ENCODE measurements around the gene ENDOD1. TPM values are rescaled to one million over a fixed set of nuclear protein-coding genes. Genes with fewer than 3 reads are reported as not detected.

The ENDOD1 gene
- total and polyA plus RNA-seq, 9 donors = 18.9 to 60.8 (median 34.3) TPM

DNA sequence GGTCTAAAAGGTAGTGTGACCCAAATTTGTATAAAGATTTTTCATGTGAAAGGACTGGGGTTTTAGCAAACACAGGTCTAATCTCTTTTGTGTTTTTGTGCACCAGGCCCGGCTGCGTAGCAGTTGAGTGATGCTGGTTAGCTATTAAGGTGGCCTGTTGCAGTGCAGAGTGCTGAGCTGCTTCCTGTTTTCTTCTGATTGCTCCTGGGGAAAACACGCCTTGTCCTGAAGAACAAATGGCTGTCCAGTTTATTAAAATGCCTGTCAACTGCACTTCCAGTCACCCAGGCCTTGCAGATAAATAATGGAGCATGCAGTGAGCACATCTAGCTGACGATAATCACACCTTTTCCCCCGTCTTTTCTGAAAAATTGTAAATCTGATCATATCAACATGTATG, 21.1 kb upstream of the ENDOD1 start:
- peaks cover 3% of the 10 kb centered on the region for H3K4me1 ChIP-seq (ENCODE audit: insufficient read depth)
- no peaks in the 10 kb centered on the region for H3K9me3 ChIP-seq
- TF ChIP-seq POLR2A (IDR thresholded peaks at IDR 0.05) (peak; percentile 75), EP300 (IDR thresholded peaks at IDR 0.05) (no peak), CTCF (IDR thresholded peaks at IDR 0.05) (no peak)
- peak overlapping the region; percentile 71 for H3K4me3 ChIP-seq
- intact Hi-C loops (cut with DNase I) = loop anchor here (2.0 to 10.0 kb wide), 4 partner anchors 76 to 639 kb away; no protein-coding TSS in a partner anchor
- peak overlapping the region in 1 of 2 donors; percentile 99 for H3K27ac ChIP-seq
- no peaks in the 10 kb centered on the region for H3K27me3 ChIP-seq
- no peaks in the 10 kb centered on the region for H3K36me3 ChIP-seq
- WGBS, 3 donors = 1 to 2% (median 2%) methylated on average over 5 of the region's 5 CpGs
- peak; percentile 75 to 86 (median 77) for DNase-seq

DNA sequence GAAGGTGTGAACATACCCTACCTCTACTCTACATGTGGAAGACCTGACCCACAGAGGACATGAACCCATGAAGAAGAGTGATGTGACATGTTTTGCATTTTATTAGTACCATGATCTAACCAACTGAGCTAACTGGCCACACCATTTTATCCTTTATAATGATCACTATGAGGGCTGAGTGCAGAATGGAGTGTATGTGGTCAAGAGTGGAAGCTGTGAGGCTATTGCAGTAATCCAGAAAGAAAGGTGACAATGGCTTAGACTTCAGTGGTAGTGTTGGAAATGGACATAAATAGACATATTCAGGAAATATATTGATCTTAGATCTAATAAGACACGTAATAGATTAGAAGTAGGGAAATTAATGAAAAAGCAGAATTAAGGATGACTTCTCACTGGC, 19.2 kb upstream of the ENDOD1 start:
- intact Hi-C loops (cut with DNase I) = loop anchor here in 2 of 4 donors (10.0 kb wide), 1 partner anchor 694 kb away; no protein-coding TSS in a partner anchor
- Histone ChIP-seq H3K27me3 (no peaks in the 10 kb centered on the region), H3K4me3 (no peak overlapping the region), H3K4me1 (ENCODE audit: insufficient read depth) (peaks cover 12% of the 10 kb centered on the region), H3K36me3 (no peaks in the 10 kb centered on the region), H3K9me3 (no peaks in the 10 kb centered on the region), H3K27ac (no peak overlapping the region)
- 96% methylated on average over 1 of the region's 1 CpG for WGBS, 3 donors
- TF ChIP-seq EP300 (IDR thresholded peaks at IDR 0.05) (no peak), CTCF (IDR thresholded peaks at IDR 0.05) (no peak)
- no peak for DNase-seq

- Histone ChIP-seq H3K4me1 (ENCODE audit: insufficient read depth) (peaks cover 18% of the 10 kb centered on the region), H3K9me3 (no peaks in the 10 kb centered on the region), H3K27ac (no peak overlapping the region), H3K4me3 (no peak overlapping the region), H3K27me3 (no peaks in the 10 kb centered on the region), H3K36me3 (no peaks in the 10 kb centered on the region)
- TF ChIP-seq CTCF (IDR thresholded peaks at IDR 0.05) = no peak
- no peak for TF ChIP-seq POLR2A (IDR thresholded peaks at IDR 0.05)
- no peak for TF ChIP-seq EP300 (IDR thresholded peaks at IDR 0.05)
- intact Hi-C loops (cut with DNase I) = loop anchor here in 2 of 4 donors (10.0 kb wide), 1 partner anchor 692 kb away; no protein-coding TSS in a partner anchor
- DNase-seq = no peak
These were observed 16.7 kb upstream of the ENDOD1 start for GRCh38 chr11:95072948-95073347.

DNA sequence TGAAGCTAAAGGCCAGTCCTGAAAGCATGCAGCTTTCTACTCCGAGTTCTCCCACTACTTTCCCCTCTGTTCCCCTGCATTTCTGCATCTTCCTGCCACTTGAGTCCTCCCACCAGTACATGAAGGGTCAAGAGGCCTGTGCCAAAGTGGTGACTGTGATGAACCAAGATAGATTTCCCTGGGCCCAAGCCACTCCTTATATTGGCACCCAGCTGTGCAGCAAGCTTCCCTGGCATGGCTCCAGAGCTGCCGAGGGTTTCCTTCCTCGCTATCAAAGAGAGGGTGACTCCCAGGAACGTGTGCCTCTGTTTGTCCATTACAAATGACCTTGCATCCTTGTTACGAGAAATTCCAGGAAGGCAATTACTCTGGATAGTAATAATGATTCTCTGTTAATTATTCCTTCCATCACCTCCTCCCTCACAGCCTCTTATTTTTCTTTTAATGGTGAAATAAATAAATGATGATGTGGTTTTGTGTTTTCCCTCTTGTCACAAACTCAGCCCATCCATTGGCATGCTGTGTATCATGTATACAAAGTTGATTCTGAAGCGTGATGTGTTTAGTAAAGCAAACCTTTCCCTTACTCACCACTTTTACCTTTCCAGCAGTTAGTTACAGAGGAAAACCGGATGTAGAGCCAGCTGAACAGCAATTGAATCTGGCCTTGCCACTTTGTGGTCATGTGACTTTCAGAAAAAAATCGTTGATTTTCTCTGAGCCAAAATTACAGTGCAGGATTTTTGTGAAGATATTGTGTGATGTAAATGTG, 14.7 kb upstream of the ENDOD1 start:
- no peak overlapping the region for H3K4me3 ChIP-seq
- intact Hi-C loops (cut with DNase I) = loop anchor here in 2 of 4 donors (10.0 kb wide), 1 partner anchor 690 kb away; no protein-coding TSS in a partner anchor
- TF ChIP-seq EP300 (IDR thresholded peaks at IDR 0.05) (no peak), CTCF (IDR thresholded peaks at IDR 0.05) (no peak)
- no peaks in the 10 kb centered on the region for H3K9me3 ChIP-seq
- H3K4me1 ChIP-seq (ENCODE audit: insufficient read depth) = peaks cover 18% of the 10 kb centered on the region
- peak; percentile 45 to 75 (median 50) for DNase-seq
- 12 to 16% (median 15%) methylated on average over 8 of the region's 8 CpGs for WGBS, 3 donors
- no peak overlapping the region for H3K27ac ChIP-seq
- H3K27me3 ChIP-seq = no peaks in the 10 kb centered on the region
- no peaks in the 10 kb centered on the region for H3K36me3 ChIP-seq
